ENCODE data around the gene EPHA8.
A peak's percentile ranks its signal among the peaks of the same experiment; 100 is the strongest.

Gene EPHA8

DNA sequence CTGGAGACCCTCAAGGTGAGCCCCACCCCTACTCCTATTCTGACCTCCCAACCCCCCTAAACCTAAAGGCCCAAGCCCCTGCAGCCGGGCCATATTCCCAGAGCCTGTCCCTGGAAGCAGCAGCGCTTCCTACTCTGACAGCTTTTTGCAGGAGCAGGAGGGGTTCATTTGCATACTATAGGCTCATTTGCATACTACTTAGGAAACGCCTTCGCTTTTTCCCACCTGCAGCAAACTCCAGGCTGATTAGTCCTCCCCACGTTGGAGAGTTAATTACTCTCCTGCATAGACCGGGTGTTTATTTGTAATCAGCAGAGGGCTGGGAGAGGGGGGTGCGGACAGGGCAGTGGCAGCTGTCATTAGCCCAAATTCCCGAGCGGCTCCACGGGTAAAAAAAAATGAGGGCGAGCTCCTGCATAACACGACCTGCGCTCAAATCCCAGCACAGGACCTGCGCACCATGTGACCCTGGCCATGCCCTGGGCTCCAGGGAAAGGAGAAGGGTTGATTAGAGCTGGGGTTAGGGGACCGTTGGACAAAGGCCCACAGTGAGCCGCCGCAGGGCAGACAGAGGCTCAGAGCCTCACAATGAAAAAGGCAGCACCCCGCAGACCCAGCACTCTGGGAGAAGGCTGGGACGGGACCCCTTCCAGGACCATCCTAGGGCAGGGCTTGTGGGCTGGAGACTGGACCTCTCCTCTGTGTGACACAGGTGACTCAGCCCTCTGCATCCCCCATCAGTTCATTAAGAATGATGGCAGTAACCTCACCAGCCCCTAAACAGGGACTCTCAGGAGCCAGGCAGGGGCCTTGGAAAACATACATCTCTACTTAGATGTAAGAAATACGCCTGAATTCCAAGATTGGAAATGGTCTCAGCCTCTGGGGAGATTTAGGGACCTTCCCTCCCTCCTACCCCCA lies 63.2 kb downstream of the EPHA8 start:
- no peaks in the 10 kb centered on the region for H3K9me3 ChIP-seq (ENCODE audit: insufficient read depth, low read depth, low read length)
- H3K9ac ChIP-seq (ENCODE audit: low read depth, low read length) = no peak overlapping the region
- no peak overlapping the region for H3K27ac ChIP-seq (ENCODE audit: low read depth, low read length)
- WGBS = 29% methylated on average over 20 of the region's 20 CpGs
- peaks cover 2% of the 10 kb centered on the region for H3K27me3 ChIP-seq (ENCODE audit: insufficient read depth, low read length)
- H3K4me1 ChIP-seq (ENCODE audit: insufficient read depth, low read length) = peaks cover 27% of the 10 kb centered on the region
- no peaks in the 10 kb centered on the region for H3K36me3 ChIP-seq (ENCODE audit: insufficient read depth, low read length)
- H3K4me3 ChIP-seq (ENCODE audit: low read length) = no peak overlapping the region

DNA sequence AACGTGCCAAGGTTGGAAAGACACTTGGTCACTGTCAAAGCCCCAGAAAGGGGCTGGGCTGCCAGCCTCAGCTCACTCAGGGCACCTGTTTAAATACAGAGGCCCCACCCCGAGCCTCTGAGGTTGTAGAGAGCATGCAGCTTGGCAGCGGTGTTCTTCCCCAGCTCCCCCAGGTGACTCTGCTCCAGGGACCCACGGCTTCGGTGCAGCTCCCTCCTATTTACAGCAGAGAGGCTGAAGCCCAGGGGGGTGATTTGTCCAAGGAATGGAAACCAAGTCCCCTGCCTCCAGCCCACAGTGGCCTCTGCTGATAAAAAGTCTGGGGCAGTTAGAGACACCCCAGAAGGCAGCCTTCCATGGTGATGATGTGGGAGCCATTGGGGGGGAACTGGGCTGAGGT lies 64.0 kb downstream of the EPHA8 start:
- peaks cover 2% of the 10 kb centered on the region; the same call in 1 of the 2 replicates for H3K27me3 ChIP-seq (ENCODE audit: insufficient read depth, low read length)
- H3K27ac ChIP-seq (ENCODE audit: low read depth, low read length) = no peak overlapping the region
- H3K4me1 ChIP-seq (ENCODE audit: insufficient read depth, low read length) = peaks cover 30% of the 10 kb centered on the region
- H3K36me3 ChIP-seq (ENCODE audit: insufficient read depth, low read length) = no peaks in the 10 kb centered on the region
- H3K9me3 ChIP-seq (ENCODE audit: insufficient read depth, low read depth, low read length) = no peaks in the 10 kb centered on the region
- H3K4me3 ChIP-seq (ENCODE audit: low read length) = no peak overlapping the region
- no peak overlapping the region for H3K9ac ChIP-seq (ENCODE audit: low read depth, low read length)
- WGBS = 78% methylated on average over 5 of the region's 5 CpGs

DNA sequence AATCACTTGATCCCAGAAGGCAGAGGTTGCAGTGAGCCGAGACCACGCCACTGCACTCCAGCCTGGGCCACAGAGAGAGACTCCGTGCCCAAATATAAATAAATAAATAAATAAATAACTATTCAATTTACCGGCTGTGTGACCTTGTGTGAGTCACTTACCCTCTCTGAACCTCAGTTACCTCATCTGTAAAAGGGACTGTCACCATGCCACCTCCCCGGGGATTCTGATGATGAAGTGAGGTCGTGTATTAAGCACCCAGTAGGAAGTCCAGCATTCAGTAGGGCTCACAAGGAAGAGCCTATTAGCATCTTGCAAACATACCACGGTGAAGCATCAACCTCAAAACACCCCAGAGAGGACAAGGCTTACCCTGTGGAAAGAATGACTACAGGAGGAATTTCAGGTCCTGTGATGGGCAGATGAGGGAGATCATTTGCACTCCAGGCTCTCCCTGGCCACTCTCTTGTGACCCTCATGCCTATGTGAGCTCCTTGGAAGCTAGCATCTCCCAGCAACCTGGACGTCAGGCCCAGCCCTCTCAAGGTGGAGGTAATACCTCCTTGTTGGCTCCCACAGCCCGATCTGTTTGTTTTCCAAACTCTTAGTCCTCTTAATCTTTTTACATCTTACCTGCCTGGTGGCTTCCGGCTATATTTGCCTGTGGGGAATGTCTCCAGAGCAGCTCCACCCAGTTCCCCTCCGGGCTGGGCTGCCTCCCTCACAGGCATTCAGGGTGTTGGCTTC lies 65.6 kb downstream of the EPHA8 start:
- Histone ChIP-seq H3K4me3 (ENCODE audit: low read length) (no peak overlapping the region), H3K9ac (ENCODE audit: low read depth, low read length) (no peak overlapping the region), H3K27ac (ENCODE audit: low read depth, low read length) (peak overlapping the region; percentile 53; the same call in 1 of the 2 replicates), H3K9me3 (ENCODE audit: insufficient read depth, low read depth, low read length) (no peaks in the 10 kb centered on the region), H3K36me3 (ENCODE audit: insufficient read depth, low read length) (no peaks in the 10 kb centered on the region), H3K4me1 (ENCODE audit: insufficient read depth, low read length) (peaks cover 30% of the 10 kb centered on the region), H3K27me3 (ENCODE audit: insufficient read depth, low read length) (peaks cover 2% of the 10 kb centered on the region; the same call in 1 of the 2 replicates)
- WGBS = 25% methylated on average over 7 of the region's 11 CpGs

DNA sequence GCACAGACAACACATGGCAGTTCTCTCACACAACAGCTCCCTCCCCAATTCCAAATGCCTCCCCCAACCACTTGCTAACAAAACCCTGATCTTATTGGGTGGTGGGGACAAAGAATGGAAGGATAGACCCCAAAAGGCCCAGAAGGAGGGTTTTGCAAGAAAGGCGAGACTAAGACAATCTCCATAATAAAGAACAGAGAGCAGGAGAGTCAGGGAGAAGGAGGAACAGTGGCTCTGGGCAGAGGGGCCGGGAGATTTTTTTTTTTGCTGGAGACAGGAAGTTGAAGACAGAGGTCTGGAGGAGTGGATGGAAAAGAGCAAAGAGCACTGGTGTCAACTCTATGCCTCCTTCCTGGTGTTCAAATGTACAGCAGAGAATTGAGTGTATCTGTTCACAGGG lies 66.6 kb downstream of the EPHA8 start:
- WGBS = 8% methylated on average over 2 of the region's 2 CpGs
- no peak overlapping the region for H3K9ac ChIP-seq (ENCODE audit: low read depth, low read length)
- 0 out of 2 replicates have a peak, but pooled peaks cover 4% of the 10 kb centered on the region for H3K9me3 ChIP-seq (ENCODE audit: insufficient read depth, low read depth, low read length)
- H3K27me3 ChIP-seq (ENCODE audit: insufficient read depth, low read length) = peaks cover 2% of the 10 kb centered on the region; the same call in 1 of the 2 replicates
- H3K4me3 ChIP-seq (ENCODE audit: low read length) = no peak overlapping the region
- H3K36me3 ChIP-seq (ENCODE audit: insufficient read depth, low read length) = no peaks in the 10 kb centered on the region
- H3K27ac ChIP-seq (ENCODE audit: low read depth, low read length) = peak overlapping the region; percentile 51; the same call in 1 of the 2 replicates
- H3K4me1 ChIP-seq (ENCODE audit: insufficient read depth, low read length) = peaks cover 30% of the 10 kb centered on the region

DNA sequence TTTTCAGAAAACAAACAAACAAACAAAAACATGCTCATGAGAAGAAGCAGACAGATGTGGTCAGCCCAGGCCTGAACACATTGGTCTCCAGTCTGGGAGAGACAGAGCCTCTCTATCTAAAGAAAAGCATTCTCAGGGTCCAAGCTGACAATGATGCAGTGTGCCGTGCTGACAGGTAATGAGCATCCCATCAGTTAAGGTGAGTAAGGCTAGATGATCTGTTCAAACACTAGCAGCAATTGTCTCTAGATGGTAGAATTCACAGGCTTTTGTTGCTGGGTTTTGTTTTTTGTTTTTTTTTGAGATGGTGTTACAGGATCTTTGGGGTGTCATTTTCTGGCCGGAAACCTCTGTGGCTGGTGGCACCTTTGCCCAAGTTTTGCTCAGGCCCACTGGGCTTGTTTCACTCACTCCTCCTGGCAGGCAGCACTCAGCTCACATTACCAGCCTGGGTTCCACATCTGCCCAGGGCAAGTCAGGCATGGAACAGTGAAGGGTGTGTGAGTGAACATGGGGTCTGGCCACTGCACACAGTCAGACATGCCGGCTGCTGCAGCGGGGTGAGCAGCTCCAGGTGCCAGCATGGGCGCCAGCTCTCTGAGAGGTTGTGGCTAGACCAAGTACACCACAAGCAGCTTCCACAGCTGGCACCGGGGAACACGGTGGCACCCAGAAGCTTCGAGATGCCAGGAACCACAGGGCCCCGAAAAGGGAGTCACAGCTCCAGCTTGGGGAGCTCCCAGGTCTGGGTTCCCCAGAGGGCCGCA lies 70.6 kb downstream of the EPHA8 start:
- peaks cover 22% of the 10 kb centered on the region for H3K4me1 ChIP-seq (ENCODE audit: insufficient read depth, low read length)
- 0 out of 2 replicates have a peak, but pooled peaks cover 4% of the 10 kb centered on the region for H3K9me3 ChIP-seq (ENCODE audit: insufficient read depth, low read depth, low read length)
- WGBS = 96% methylated on average over 10 of the region's 10 CpGs

DNA sequence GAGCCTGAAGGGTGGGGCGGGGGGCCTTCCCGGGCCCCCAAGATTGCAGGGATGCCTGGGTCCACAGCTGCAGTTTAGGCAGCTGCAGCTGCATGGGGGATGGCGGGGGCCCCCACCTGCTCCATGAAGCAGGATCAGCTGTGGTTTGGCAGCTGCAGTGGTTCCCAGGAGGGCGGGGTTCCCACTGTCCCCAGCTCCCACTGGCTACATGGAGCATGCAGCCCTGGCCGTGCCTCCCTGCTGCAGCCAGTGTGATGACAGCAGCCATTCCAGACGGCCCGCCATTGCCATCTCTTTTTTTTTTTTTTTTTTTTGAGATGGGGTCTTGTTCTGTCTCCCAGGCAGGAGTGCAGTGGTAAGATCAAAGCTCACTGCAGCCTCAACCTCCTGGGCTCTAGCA lies 72.1 kb downstream of the EPHA8 start:
- H3K9ac ChIP-seq (ENCODE audit: low read depth, low read length) = no peak overlapping the region
- H3K27ac ChIP-seq (ENCODE audit: low read depth, low read length) = no peak overlapping the region
- H3K4me3 ChIP-seq (ENCODE audit: low read length) = no peak overlapping the region
- H3K36me3 ChIP-seq (ENCODE audit: insufficient read depth, low read length) = no peaks in the 10 kb centered on the region
- no peaks in the 10 kb centered on the region for H3K27me3 ChIP-seq (ENCODE audit: insufficient read depth, low read length)
- 0 out of 2 replicates have a peak, but pooled peaks cover 4% of the 10 kb centered on the region for H3K9me3 ChIP-seq (ENCODE audit: insufficient read depth, low read depth, low read length)
- H3K4me1 ChIP-seq (ENCODE audit: insufficient read depth, low read length) = peaks cover 7% of the 10 kb centered on the region; the same call in 1 of the 2 replicates
- 83% methylated on average over 7 of the region's 7 CpGs for WGBS

More for the DNA sequence above, 70.6 kb downstream of the EPHA8 start:
- Histone ChIP-seq H3K27me3 (ENCODE audit: insufficient read depth, low read length) (no peaks in the 10 kb centered on the region), H3K4me3 (ENCODE audit: low read length) (no peak overlapping the region), H3K27ac (ENCODE audit: low read depth, low read length) (no peak overlapping the region), H3K9ac (ENCODE audit: low read depth, low read length) (no peak overlapping the region), H3K36me3 (ENCODE audit: insufficient read depth, low read length) (no peaks in the 10 kb centered on the region)

DNA sequence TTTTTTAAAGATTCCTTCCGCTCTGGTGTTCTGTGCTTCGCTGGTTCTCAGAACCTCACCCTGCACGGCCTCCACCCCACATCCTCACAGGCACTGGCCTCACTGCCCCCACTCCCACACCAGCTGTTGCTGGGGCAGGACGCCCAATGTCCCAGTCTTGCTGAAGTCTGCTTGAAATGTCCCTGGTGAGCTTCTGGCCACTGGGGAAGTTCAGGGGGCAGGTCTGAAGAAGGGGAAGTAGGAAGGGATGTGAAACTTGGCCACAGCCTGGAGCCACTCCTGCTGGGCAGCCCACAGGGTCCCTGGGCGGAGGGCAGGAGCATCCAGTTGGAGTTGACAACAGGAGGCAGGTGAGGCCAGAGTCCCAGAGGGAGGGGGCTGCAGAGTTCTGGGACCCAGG lies 73.1 kb downstream of the EPHA8 start, which contains the start of gene C1QA:
Gene C1QA (plus strand): TSS at position 276 of the 400 bp plus-strand sequence. CDS start 989 bp downstream, outside the sequence.
- Histone ChIP-seq H3K27ac (ENCODE audit: low read depth, low read length) (no peak within 1 kb of the TSS), H3K4me3 (ENCODE audit: low read length) (no peak within 1 kb of the TSS), H3K9ac (ENCODE audit: low read depth, low read length) (no peak within 1 kb of the TSS), H3K4me1 (ENCODE audit: insufficient read depth, low read length) (0 out of 2 replicates have a peak, but pooled peaks cover 4% of the 10 kb centered on the region), H3K36me3 (ENCODE audit: insufficient read depth, low read length) (no peaks in the 10 kb centered on the region), H3K9me3 (ENCODE audit: insufficient read depth, low read depth, low read length) (0 out of 2 replicates have a peak, but pooled peaks cover 4% of the 10 kb centered on the region), H3K27me3 (ENCODE audit: insufficient read depth, low read length) (no peaks in the 10 kb centered on the region)
- 84% methylated on average over 5 of the region's 5 CpGs for WGBS

DNA sequence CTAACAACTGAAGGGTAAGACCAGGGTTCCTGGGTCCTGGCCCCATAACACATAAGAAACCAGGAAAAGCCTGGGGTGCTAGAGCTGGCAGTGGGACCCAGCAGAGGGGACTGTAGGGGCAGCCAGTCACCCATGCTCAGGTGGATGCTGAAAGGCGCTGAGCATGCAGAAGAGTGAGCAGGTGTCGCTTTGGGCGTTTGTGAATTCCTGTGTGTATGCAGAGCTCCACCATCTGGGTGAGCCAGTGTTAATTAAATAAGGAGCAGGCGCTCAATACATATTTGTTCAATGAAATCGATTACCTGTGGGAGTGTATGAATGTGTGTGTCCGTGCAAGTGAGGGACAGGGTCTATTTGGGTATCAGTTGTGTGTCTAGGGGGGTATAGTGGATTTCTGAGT lies 73.6 kb downstream of the EPHA8 start:
- 87% methylated on average over 6 of the region's 6 CpGs for WGBS
- no peaks in the 10 kb centered on the region for H3K4me1 ChIP-seq (ENCODE audit: insufficient read depth, low read length)

DNA sequence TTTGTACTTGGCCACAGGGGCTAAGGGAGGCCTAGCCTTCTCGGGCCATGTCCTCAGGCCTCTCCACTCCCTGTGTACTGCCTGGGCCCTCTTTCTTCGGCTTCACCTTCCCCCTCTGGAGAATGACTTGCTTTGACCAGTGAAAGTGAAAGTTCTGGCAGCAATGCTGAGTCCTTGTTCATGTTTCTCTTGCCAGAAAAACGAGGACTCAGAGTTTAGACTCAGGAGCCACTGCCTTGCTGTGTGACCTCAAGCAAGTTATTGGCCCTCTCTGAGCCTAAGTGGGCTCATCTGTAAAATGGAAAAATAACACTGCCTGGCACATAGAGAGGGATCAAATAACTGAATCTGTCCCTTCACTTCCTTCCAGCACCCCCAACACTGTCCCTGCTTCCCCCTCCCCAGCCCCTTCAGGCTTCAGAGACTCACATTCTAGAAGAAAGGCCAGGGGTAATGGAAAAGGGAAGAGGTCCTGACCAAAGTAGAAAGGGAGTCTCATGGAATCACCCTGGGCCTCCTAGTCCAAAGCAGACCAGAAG lies 74.7 kb downstream of the EPHA8 start:
- H3K9ac ChIP-seq (ENCODE audit: low read depth, low read length) = no peak overlapping the region
- H3K27me3 ChIP-seq (ENCODE audit: insufficient read depth, low read length) = no peaks in the 10 kb centered on the region
- H3K4me1 ChIP-seq (ENCODE audit: insufficient read depth, low read length) = no peaks in the 10 kb centered on the region
- no peaks in the 10 kb centered on the region for H3K36me3 ChIP-seq (ENCODE audit: insufficient read depth, low read length)
- H3K9me3 ChIP-seq (ENCODE audit: insufficient read depth, low read depth, low read length) = 0 out of 2 replicates have a peak, but pooled peaks cover 4% of the 10 kb centered on the region
- 85% methylated on average over 3 of the region's 3 CpGs for WGBS
- no peak overlapping the region for H3K4me3 ChIP-seq (ENCODE audit: low read length)
- H3K27ac ChIP-seq (ENCODE audit: low read depth, low read length) = no peak overlapping the region

More for the DNA sequence above, 73.6 kb downstream of the EPHA8 start:
- no peaks in the 10 kb centered on the region for H3K36me3 ChIP-seq (ENCODE audit: insufficient read depth, low read length)
- H3K9ac ChIP-seq (ENCODE audit: low read depth, low read length) = no peak overlapping the region
- no peaks in the 10 kb centered on the region for H3K27me3 ChIP-seq (ENCODE audit: insufficient read depth, low read length)
- H3K9me3 ChIP-seq (ENCODE audit: insufficient read depth, low read depth, low read length) = 0 out of 2 replicates have a peak, but pooled peaks cover 4% of the 10 kb centered on the region
- no peak overlapping the region for H3K27ac ChIP-seq (ENCODE audit: low read depth, low read length)
- no peak overlapping the region for H3K4me3 ChIP-seq (ENCODE audit: low read length)

DNA sequence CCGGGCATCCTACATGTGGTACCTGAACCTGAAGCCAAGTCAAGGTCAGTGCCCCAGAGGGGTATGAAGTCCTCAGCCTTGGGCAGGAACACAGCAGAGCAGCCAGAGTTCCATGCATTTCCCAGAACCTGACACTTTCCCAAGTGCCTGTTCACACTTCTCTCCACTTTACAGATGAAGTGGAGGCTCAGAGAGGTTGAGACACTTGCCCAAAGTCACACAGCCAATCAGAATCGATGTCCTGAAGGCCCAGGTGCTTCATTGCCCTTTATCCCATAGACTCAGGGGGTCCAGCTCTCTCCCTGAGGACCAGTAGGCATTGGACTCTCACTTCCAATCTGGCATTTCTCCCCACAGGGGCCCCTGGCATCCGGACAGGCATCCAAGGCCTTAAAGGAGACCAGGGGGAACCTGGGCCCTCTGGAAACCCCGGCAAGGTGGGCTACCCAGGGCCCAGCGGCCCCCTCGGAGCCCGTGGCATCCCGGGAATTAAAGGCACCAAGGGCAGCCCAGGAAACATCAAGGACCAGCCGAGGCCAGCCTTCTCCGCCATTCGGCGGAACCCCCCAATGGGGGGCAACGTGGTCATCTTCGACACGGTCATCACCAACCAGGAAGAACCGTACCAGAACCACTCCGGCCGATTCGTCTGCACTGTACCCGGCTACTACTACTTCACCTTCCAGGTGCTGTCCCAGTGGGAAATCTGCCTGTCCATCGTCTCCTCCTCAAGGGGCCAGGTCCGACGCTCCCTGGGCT lies 75.4 kb downstream of the EPHA8 start:
- H3K36me3 ChIP-seq (ENCODE audit: insufficient read depth, low read length) = no peaks in the 10 kb centered on the region
- H3K27ac ChIP-seq (ENCODE audit: low read depth, low read length) = no peak overlapping the region
- H3K27me3 ChIP-seq (ENCODE audit: insufficient read depth, low read length) = no peaks in the 10 kb centered on the region
- H3K4me1 ChIP-seq (ENCODE audit: insufficient read depth, low read length) = no peaks in the 10 kb centered on the region
- no peak overlapping the region for H3K9ac ChIP-seq (ENCODE audit: low read depth, low read length)
- 0 out of 2 replicates have a peak, but pooled peaks cover 4% of the 10 kb centered on the region for H3K9me3 ChIP-seq (ENCODE audit: insufficient read depth, low read depth, low read length)
- H3K4me3 ChIP-seq (ENCODE audit: low read length) = no peak overlapping the region
- WGBS = 91% methylated on average over 23 of the region's 23 CpGs
